Amniotic stem cell (primary cell): ENCODE measurements around the gene MAD2L2.

Experiments used
- DNase-seq: peaks from one replicate; lab custom pipeline; 2025; lab: John Stamatoyannopoulos, UW

Gene MAD2L2

DNA sequence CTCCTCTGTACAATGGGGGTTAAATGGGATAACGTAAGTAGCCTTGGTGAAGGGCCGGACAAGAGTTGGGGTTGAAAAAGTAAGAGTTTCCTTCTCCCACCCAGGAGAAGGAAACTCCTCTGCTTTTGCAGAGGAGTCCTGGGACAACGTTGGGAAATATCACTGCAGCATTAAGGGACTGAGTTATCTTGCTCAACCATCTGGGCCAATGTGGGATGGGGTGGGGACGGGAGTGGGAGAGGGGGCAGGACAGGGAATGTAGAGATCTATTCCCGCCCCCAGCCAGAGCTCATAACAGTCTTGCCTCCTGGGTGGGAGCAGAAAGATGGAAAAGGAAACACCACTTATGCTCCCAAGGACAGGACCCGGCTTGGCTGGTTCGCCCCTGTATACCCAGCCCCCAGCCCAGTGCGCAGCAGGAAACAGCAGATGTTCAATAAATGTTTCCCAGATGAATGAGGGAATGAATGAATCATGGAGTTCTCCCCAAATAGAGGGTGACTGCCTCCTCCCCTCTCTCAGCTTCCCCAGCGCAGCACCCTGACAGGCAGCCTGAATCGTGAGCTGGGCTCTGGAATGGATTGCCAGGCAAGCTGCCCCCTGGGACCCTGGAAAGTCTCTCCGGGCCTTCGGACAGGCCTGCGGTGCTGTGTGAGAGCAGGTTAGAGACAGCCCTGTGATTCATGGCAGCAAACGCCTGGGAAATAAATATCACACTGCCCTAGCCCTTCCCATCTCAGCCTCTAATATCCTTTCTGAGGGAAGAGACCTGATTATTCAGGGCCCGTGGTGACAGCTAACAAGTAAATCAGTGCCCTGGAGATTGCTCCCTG, 51.5 kb downstream of the MAD2L2 start:
- DNase-seq = no peak

DNA sequence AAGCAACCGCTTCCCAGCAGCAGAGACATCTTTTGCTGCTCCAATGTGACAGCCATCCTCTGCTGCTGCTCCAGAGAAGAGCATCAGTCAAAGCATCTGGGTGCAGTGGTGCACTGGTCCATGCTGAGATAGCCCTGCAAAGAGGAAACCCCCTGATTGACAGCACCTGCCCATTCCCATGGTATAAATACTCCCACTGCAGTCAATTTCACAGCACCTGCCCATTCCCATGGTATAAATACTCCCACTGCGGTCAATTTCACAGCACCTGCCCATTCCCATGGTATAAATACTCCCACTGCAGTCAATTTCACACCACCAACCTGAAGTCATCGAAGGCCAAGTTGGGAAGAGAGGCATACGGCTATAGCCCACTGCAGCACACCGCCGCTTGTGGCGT, 52.2 kb downstream of the MAD2L2 start:
- DNase-seq = no peak

DNA sequence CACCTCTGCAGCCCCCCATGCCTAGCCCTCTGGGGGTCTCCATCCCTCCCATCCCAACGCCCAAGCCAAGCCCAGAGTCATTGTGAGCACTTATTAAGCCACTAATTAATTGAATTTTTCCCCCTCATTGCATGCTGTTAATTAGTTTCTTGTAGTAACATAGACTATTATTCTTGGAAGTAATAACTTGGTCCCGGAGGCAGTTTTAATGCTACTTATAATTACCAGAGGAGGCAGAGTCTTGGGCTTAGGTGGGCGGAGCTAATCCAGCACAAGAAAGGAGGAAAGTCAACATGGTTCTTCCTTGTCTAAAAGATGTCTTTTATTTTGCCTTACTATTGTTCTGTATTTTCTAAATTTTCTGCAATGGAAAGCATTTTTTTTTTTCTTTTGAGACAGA, 54.4 kb downstream of the MAD2L2 start:
- DNase-seq = no peak
